Measurements from ENCODE around the gene ZNF804A. TPM values are rescaled to one million over a fixed set of nuclear protein-coding genes. Genes with fewer than 3 reads are reported as not detected.
"Not testable (repeated sequence)": the region's sequence is repeated elsewhere in the genome, so short reads cannot be mapped to it uniquely, and the experiment has no call there.

ZNF804A gene
- polyA plus RNA-seq, 1 donor, result 6.4 TPM

- WGBS (ENCODE audit: insufficient coverage, low lambda C conversion rate), result no CpG with 5 or more reads among the region's 6 CpGs
- not testable (repeated sequence) for H3K4me3 ChIP-seq (ENCODE audit: low read length); DNase-seq; H3K27ac ChIP-seq (ENCODE audit: low read length); H3K4me1 ChIP-seq (ENCODE audit: control insufficient read depth, insufficient read depth, low read length); H3K27me3 ChIP-seq (ENCODE audit: control insufficient read depth, insufficient read depth, low read length); H3K36me3 ChIP-seq (ENCODE audit: control insufficient read depth, insufficient read depth, low read length); H3K9me3 ChIP-seq (ENCODE audit: control insufficient read depth, low read depth, low read length)
Measured at GRCh38 chr2:184759557-184760255, 161.4 kb downstream of the ZNF804A start.

GRCh38 chr2:184760931-184761330, 162.6 kb downstream of the ZNF804A start:
- Histone ChIP-seq H3K27ac (ENCODE audit: low read length) (no peak overlapping the region), H3K36me3 (ENCODE audit: control insufficient read depth, insufficient read depth, low read length) (no peaks in the 10 kb centered on the region), H3K9me3 (ENCODE audit: control insufficient read depth, low read depth, low read length) (no peaks in the 10 kb centered on the region), H3K27me3 (ENCODE audit: control insufficient read depth, insufficient read depth, low read length) (no peaks in the 10 kb centered on the region), H3K4me3 (ENCODE audit: low read length) (no peak overlapping the region), H3K4me1 (ENCODE audit: control insufficient read depth, insufficient read depth, low read length) (no peaks in the 10 kb centered on the region)
- DNase-seq, result no peak
- 80% methylated on average over 1 of the region's 2 CpGs for WGBS (ENCODE audit: insufficient coverage, low lambda C conversion rate)

GRCh38 chr2:184765112-184765895, 167.0 kb downstream of the ZNF804A start:
- DNase-seq, result no peak
- Histone ChIP-seq H3K4me3 (ENCODE audit: low read length) (no peak overlapping the region), H3K27me3 (ENCODE audit: control insufficient read depth, insufficient read depth, low read length) (no peaks in the 10 kb centered on the region), H3K4me1 (ENCODE audit: control insufficient read depth, insufficient read depth, low read length) (no peaks in the 10 kb centered on the region), H3K36me3 (ENCODE audit: control insufficient read depth, insufficient read depth, low read length) (no peaks in the 10 kb centered on the region), H3K9me3 (ENCODE audit: control insufficient read depth, low read depth, low read length) (no peaks in the 10 kb centered on the region), H3K27ac (ENCODE audit: low read length) (no peak overlapping the region)
- 100% methylated on average over 3 of the region's 10 CpGs for WGBS (ENCODE audit: insufficient coverage, low lambda C conversion rate)

GRCh38 chr2:184767059-184767458, 168.7 kb downstream of the ZNF804A start:
- Histone ChIP-seq H3K4me3 (ENCODE audit: low read length) (no peak overlapping the region), H3K36me3 (ENCODE audit: control insufficient read depth, insufficient read depth, low read length) (no peaks in the 10 kb centered on the region), H3K9me3 (ENCODE audit: control insufficient read depth, low read depth, low read length) (no peaks in the 10 kb centered on the region), H3K4me1 (ENCODE audit: control insufficient read depth, insufficient read depth, low read length) (no peaks in the 10 kb centered on the region), H3K27ac (ENCODE audit: low read length) (no peak overlapping the region), H3K27me3 (ENCODE audit: control insufficient read depth, insufficient read depth, low read length) (no peaks in the 10 kb centered on the region)
- 100% methylated on average over 2 of the region's 3 CpGs for WGBS (ENCODE audit: insufficient coverage, low lambda C conversion rate)
- DNase-seq, result no peak

- H3K4me3 ChIP-seq (ENCODE audit: low read length), result no peak overlapping the region
- no peaks in the 10 kb centered on the region for H3K4me1 ChIP-seq (ENCODE audit: control insufficient read depth, insufficient read depth, low read length)
- no peaks in the 10 kb centered on the region for H3K27me3 ChIP-seq (ENCODE audit: control insufficient read depth, insufficient read depth, low read length)
- WGBS (ENCODE audit: insufficient coverage, low lambda C conversion rate), result 100% methylated on average over 1 of the region's 2 CpGs
- no peaks in the 10 kb centered on the region for H3K36me3 ChIP-seq (ENCODE audit: control insufficient read depth, insufficient read depth, low read length)
- no peak for DNase-seq
- H3K9me3 ChIP-seq (ENCODE audit: control insufficient read depth, low read depth, low read length), result no peaks in the 10 kb centered on the region
- H3K27ac ChIP-seq (ENCODE audit: low read length), result no peak overlapping the region
Measured at GRCh38 chr2:184769023-184769422, 170.7 kb downstream of the ZNF804A start.

- 100% methylated on average over 1 of the region's 1 CpG for WGBS (ENCODE audit: insufficient coverage, low lambda C conversion rate)
- Histone ChIP-seq H3K27me3 (ENCODE audit: control insufficient read depth, insufficient read depth, low read length) (no peaks in the 10 kb centered on the region), H3K36me3 (ENCODE audit: control insufficient read depth, insufficient read depth, low read length) (no peaks in the 10 kb centered on the region), H3K27ac (ENCODE audit: low read length) (no peak overlapping the region), H3K4me1 (ENCODE audit: control insufficient read depth, insufficient read depth, low read length) (no peaks in the 10 kb centered on the region), H3K4me3 (ENCODE audit: low read length) (no peak overlapping the region), H3K9me3 (ENCODE audit: control insufficient read depth, low read depth, low read length) (no peaks in the 10 kb centered on the region)
- DNase-seq, result no peak
Measured at GRCh38 chr2:184769686-184770085, 171.4 kb downstream of the ZNF804A start.

GRCh38 chr2:184779777-184780176, 181.4 kb downstream of the ZNF804A start:
- Histone ChIP-seq H3K4me3 (ENCODE audit: low read length) (no peak overlapping the region), H3K27ac (ENCODE audit: low read length) (no peak overlapping the region), H3K4me1 (ENCODE audit: control insufficient read depth, insufficient read depth, low read length) (no peaks in the 10 kb centered on the region), H3K36me3 (ENCODE audit: control insufficient read depth, insufficient read depth, low read length) (no peaks in the 10 kb centered on the region), H3K27me3 (ENCODE audit: control insufficient read depth, insufficient read depth, low read length) (no peaks in the 10 kb centered on the region), H3K9me3 (ENCODE audit: control insufficient read depth, low read depth, low read length) (no peaks in the 10 kb centered on the region)
- DNase-seq, result no peak
- no CpG with 5 or more reads among the region's 2 CpGs for WGBS (ENCODE audit: insufficient coverage, low lambda C conversion rate)

- Histone ChIP-seq H3K9me3 (ENCODE audit: control insufficient read depth, low read depth, low read length) (no peaks in the 10 kb centered on the region), H3K27ac (ENCODE audit: low read length) (no peak overlapping the region), H3K4me1 (ENCODE audit: control insufficient read depth, insufficient read depth, low read length) (no peaks in the 10 kb centered on the region), H3K36me3 (ENCODE audit: control insufficient read depth, insufficient read depth, low read length) (no peaks in the 10 kb centered on the region), H3K4me3 (ENCODE audit: low read length) (no peak overlapping the region), H3K27me3 (ENCODE audit: control insufficient read depth, insufficient read depth, low read length) (no peaks in the 10 kb centered on the region)
- WGBS (ENCODE audit: insufficient coverage, low lambda C conversion rate), result 80% methylated on average over 1 of the region's 1 CpG
- no peak for DNase-seq
Measured at GRCh38 chr2:184780384-184780783, 182.1 kb downstream of the ZNF804A start.

- no peak for DNase-seq
- H3K4me1 ChIP-seq (ENCODE audit: control insufficient read depth, insufficient read depth, low read length), result no peaks in the 10 kb centered on the region
- no peak overlapping the region for H3K4me3 ChIP-seq (ENCODE audit: low read length)
- H3K27me3 ChIP-seq (ENCODE audit: control insufficient read depth, insufficient read depth, low read length), result no peaks in the 10 kb centered on the region
- no peak overlapping the region for H3K27ac ChIP-seq (ENCODE audit: low read length)
- H3K36me3 ChIP-seq (ENCODE audit: control insufficient read depth, insufficient read depth, low read length), result no peaks in the 10 kb centered on the region
- no CpG with 5 or more reads among the region's 2 CpGs for whole genome bisulfite sequencing (ENCODE audit: insufficient coverage, low lambda C conversion rate)
- no peaks in the 10 kb centered on the region for H3K9me3 ChIP-seq (ENCODE audit: control insufficient read depth, low read depth, low read length)
Measured at GRCh38 chr2:184780944-184781343, 182.6 kb downstream of the ZNF804A start.

- WGBS (ENCODE audit: insufficient coverage, low lambda C conversion rate), result 50% methylated on average over 1 of the region's 3 CpGs
Measured at GRCh38 chr2:184783576-184783975, 185.2 kb downstream of the ZNF804A start.

More at GRCh38 chr2:184783576-184783975, 185.2 kb downstream of the ZNF804A start:
- Histone ChIP-seq H3K4me1 (ENCODE audit: control insufficient read depth, insufficient read depth, low read length) (no peaks in the 10 kb centered on the region), H3K9me3 (ENCODE audit: control insufficient read depth, low read depth, low read length) (no peaks in the 10 kb centered on the region), H3K27ac (ENCODE audit: low read length) (no peak overlapping the region), H3K36me3 (ENCODE audit: control insufficient read depth, insufficient read depth, low read length) (no peaks in the 10 kb centered on the region), H3K27me3 (ENCODE audit: control insufficient read depth, insufficient read depth, low read length) (no peaks in the 10 kb centered on the region), H3K4me3 (ENCODE audit: low read length) (no peak overlapping the region)
- DNase-seq, result no peak

Measured in large intestine (tissue), 3 donors.